ENCODE data around the gene CHD8. TPM values are rescaled to one million over a fixed set of nuclear protein-coding genes. Genes with fewer than 3 reads are reported as not detected.

CHD8 gene
- total and polyA plus RNA-seq, 2 of the 13 experiments (the other 11 are each of a cell fraction or from before 2014, with no cell fraction given), result 35.1 to 79.6 TPM

GRCh38 chr14:21455912-21456667 lies at the start of gene CHD8 (continued):
- TF ChIP-seq, protein P1, sequence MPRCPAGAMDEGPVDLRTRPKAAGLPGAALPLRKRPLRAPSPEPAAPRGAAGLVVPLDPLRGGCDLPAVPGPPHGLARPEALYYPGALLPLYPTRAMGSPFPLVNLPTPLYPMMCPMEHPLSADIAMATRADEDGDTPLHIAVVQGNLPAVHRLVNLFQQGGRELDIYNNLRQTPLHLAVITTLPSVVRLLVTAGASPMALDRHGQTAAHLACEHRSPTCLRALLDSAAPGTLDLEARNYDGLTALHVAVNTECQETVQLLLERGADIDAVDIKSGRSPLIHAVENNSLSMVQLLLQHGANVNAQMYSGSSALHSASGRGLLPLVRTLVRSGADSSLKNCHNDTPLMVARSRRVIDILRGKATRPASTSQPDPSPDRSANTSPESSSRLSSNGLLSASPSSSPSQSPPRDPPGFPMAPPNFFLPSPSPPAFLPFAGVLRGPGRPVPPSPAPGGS (CRISPR knock-in tag; IDR thresholded peaks at IDR 0.05), result peak; percentile 52; the same call in 1 of the 2 replicates
- no peak for TF ChIP-seq BCLAF1 (IDR thresholded peaks at IDR 0.05)
- TF ChIP-seq ZNF451 (CRISPR knock-in tag; IDR thresholded peaks at IDR 0.05), result peak; percentile 61; the same call in 1 of the 2 replicates
- TF ChIP-seq ZSCAN20 (CRISPR knock-in tag; IDR thresholded peaks at IDR 0.05; ENCODE audit: borderline replicate concordance), result 0 out of 2 replicates have a peak, but pooled peaks have one; percentile 68
- no peak for TF ChIP-seq PRPF4 (IDR thresholded peaks at IDR 0.05; ENCODE audit: low read depth, low read length, poor library complexity, severe bottlenecking)
- TF ChIP-seq TIGD3 (CRISPR knock-in tag; IDR thresholded peaks at IDR 0.05; ENCODE audit: borderline replicate concordance), result no peak
- 0 out of 2 replicates have a peak, but pooled peaks have one; percentile 18 for TF ChIP-seq HMG20B (CRISPR knock-in tag; conservative IDR thresholded peaks at IDR 0.05)
- TF ChIP-seq ZNF646 (CRISPR knock-in tag; IDR thresholded peaks at IDR 0.05), result no peak
- no peak for TF ChIP-seq SUZ12 (IDR thresholded peaks at IDR 0.05; ENCODE audit: low read depth, low read length)
- peak; percentile 82; the same call in 1 of the 2 replicates for TF ChIP-seq CBX5 (CRISPR knock-in tag; IDR thresholded peaks at IDR 0.05; ENCODE audit: borderline replicate concordance)
- no peak for TF ChIP-seq ATF7 (IDR thresholded peaks at IDR 0.05)
- no peak for TF ChIP-seq ATF7 (CRISPR knock-in tag; IDR thresholded peaks at IDR 0.05)
- TF ChIP-seq, protein P2, sequence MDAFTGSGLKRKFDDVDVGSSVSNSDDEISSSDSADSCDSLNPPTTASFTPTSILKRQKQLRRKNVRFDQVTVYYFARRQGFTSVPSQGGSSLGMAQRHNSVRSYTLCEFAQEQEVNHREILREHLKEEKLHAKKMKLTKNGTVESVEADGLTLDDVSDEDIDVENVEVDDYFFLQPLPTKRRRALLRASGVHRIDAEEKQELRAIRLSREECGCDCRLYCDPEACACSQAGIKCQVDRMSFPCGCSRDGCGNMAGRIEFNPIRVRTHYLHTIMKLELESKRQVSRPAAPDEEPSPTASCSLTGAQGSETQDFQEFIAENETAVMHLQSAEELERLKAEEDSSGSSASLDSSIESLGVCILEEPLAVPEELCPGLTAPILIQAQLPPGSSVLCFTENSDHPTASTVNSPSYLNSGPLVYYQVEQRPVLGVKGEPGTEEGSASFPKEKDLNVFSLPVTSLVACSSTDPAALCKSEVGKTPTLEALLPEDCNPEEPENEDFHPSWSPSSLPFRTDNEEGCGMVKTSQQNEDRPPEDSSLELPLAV (CRISPR knock-in tag; conservative IDR thresholded peaks at IDR 0.05; ENCODE audit: low read depth), result no peak
